ENCODE results near the gene LRP10. TPM values are rescaled to one million over a fixed set of nuclear protein-coding genes. Genes with fewer than 3 reads are reported as not detected.
A peak's percentile ranks its signal among the peaks of the same experiment; 100 is the strongest.

Gene LRP10
- total and polyA plus RNA-seq, 2 donors (not counting 1 experiment from before 2014, with no cell fraction given), result 99.7 to 120 TPM

GRCh38 chr14:22929961-22930364 is 58.4 kb downstream of the LRP10 start:
- H3K4me1 ChIP-seq (ENCODE audit: control insufficient read depth in 2 of 2, insufficient read depth in 2 of 2, low read length in 2 of 2), result peaks cover 13 to 23% of the 10 kb centered on the region in 2 donors
- H3K4me3 ChIP-seq (ENCODE audit: control extremely low read depth in 1 of 5, extremely low read depth in 1 of 5, insufficient read depth in 1 of 5, low read depth in 2 of 5, low read length in 4 of 5), result peak overlapping the region; percentile 64 to 100 (median 96)
- intact Hi-C loops (cut with micrococcal nuclease), result loop anchor here (1.0 to 5.0 kb wide), 9 partner anchors 11 to 372 kb away; partner anchors contain the start of genes ACIN1, C14orf119, DAD1 and HAUS4
- H3K79me2 ChIP-seq (ENCODE audit: control insufficient read depth, insufficient read depth, low read length), result peaks cover 3% of the 10 kb centered on the region
- H3K9me3 ChIP-seq (ENCODE audit: control extremely low read depth in 1 of 3, control insufficient read depth in 2 of 3, insufficient read depth in 1 of 3, low read length in 2 of 3), result no peaks in the 10 kb centered on the region
- ChIA-PET POLR2A (interaction anchor here (0.6 to 2.3 kb wide), 10 partner anchors 9 to 155 kb away, joined by 3 to 22 read pairs (median 3); partner anchors contain the start of gene RBM23), CTCF (interaction anchor here (0.6 to 5.0 kb wide), 30 partner anchors 9 to 392 kb away, joined by 3 to 64 read pairs (median 4); partner anchors contain the start of genes AJUBA, DAD1, HAUS4 and LRP10)
- no peak for TF ChIP-seq CTCF (IDR thresholded peaks at IDR 0.05)
- TF ChIP-seq EZH2 (IDR thresholded peaks at IDR 0.05; ENCODE audit: borderline replicate concordance, insufficient read depth, low read depth, low read length, poor library complexity, severe bottlenecking), result no peak
- ATAC-seq (ENCODE audit: low read depth) (no peak), DNase-seq (no peak)
- peaks cover 0 to 7% of the 10 kb centered on the region in 2 experiments for H3K36me3 ChIP-seq (replicated peaks in 1 of 2; ENCODE audit: control extremely low read depth in 1 of 2, control insufficient read depth in 1 of 2, extremely low read depth in 1 of 2, insufficient read depth in 2 of 2, low read length in 1 of 2)
- no peaks in the 10 kb centered on the region for H3K9me3 Mint-ChIP-seq (ENCODE audit: insufficient read depth)
- no peak overlapping the region for H3K27ac Mint-ChIP-seq
- peak overlapping the region; percentile 57 to 65 for H3K27ac ChIP-seq (ENCODE audit: low read length in 2 of 2)
- peak overlapping the region; percentile 96 for H3K9ac ChIP-seq (ENCODE audit: low read length)
- H3K27me3 Mint-ChIP-seq, result no peaks in the 10 kb centered on the region
- H3K4me2 ChIP-seq (replicated peaks; ENCODE audit: low read depth, low read length, poor library complexity, severe bottlenecking), result peak overlapping the region; percentile 90
- H3K4me1 Mint-ChIP-seq, result peaks cover 26% of the 10 kb centered on the region
- H3K27me3 ChIP-seq (replicated peaks in 1 of 4; ENCODE audit: control extremely low read depth in 1 of 4, control insufficient read depth in 3 of 4, insufficient read depth in 4 of 4, low read length in 3 of 4), result no peaks in the 10 kb centered on the region
- H3K4me3 Mint-ChIP-seq, result no peak overlapping the region
- H4K20me1 ChIP-seq (ENCODE audit: control insufficient read depth, insufficient read depth, low read length, poor library complexity, severe bottlenecking), result no peaks in the 10 kb centered on the region
- H2AFZ ChIP-seq (ENCODE audit: insufficient read depth, low read depth, low read length, poor library complexity, severe bottlenecking), result peak overlapping the region; percentile 66
- WGBS (ENCODE audit: insufficient coverage), result 0% methylated on average over 1 of the region's 2 CpGs

Small RNA genes lying within 50 kb of the gene (small RNA-seq; reads per million reads assigned to genes)
- gene RF00019 (ENCODE audit: insufficient read length, low read depth, low replicate concordance), result not detected

Other genes with a start within 250 kb of the LRP10 start
- not detected in 2 replicates for gene OR6J1, start 227.4 kb upstream of the LRP10 start, total RNA-seq
- not detected in 2 replicates for gene OR6J1, start 227.4 kb upstream of the LRP10 start, polyA plus RNA-seq
- 186 and 201 TPM in 2 replicates for gene OXA1L, start 105.1 kb upstream of the LRP10 start, total RNA-seq
- gene OXA1L, start 105.1 kb upstream of the LRP10 start, polyA plus RNA-seq, result 147 and 150 TPM in 2 replicates
- 50.0 and 59.5 TPM in 2 replicates for gene SLC7A7, start 56.3 kb upstream of the LRP10 start, total RNA-seq
- 18.7 and 33.4 TPM in 2 replicates for gene SLC7A7, start 56.3 kb upstream of the LRP10 start, polyA plus RNA-seq
- gene MRPL52, start 41.9 kb upstream of the LRP10 start, total RNA-seq, result 91.6 and 93.0 TPM in 2 replicates
- gene MRPL52, start 41.9 kb upstream of the LRP10 start, polyA plus RNA-seq, result 26.0 and 37.4 TPM in 2 replicates
- gene MMP14, start 35.2 kb upstream of the LRP10 start, total RNA-seq, result 3.5 and 5.2 TPM in 2 replicates
- 1.0 and 2.2 TPM in 2 replicates for gene MMP14, start 35.2 kb upstream of the LRP10 start, polyA plus RNA-seq
- gene REM2, start 11.5 kb downstream of the LRP10 start, total RNA-seq, result 5.5 and 5.6 TPM in 2 replicates
- 12.9 and 21.7 TPM in 2 replicates for gene REM2, start 11.5 kb downstream of the LRP10 start, polyA plus RNA-seq
- 165 and 188 TPM in 2 replicates for gene RBM23, start 47.4 kb downstream of the LRP10 start, total RNA-seq
- gene RBM23, start 47.4 kb downstream of the LRP10 start, polyA plus RNA-seq, result 60.7 and 114 TPM in 2 replicates
- 38.8 and 48.6 TPM in 2 replicates for gene PRMT5, start 57.6 kb downstream of the LRP10 start, total RNA-seq
- 44.0 and 50.4 TPM in 2 replicates for gene PRMT5, start 57.6 kb downstream of the LRP10 start, polyA plus RNA-seq
- 33.1 and 39.3 TPM in 2 replicates for gene HAUS4, start 85.3 kb downstream of the LRP10 start, total RNA-seq
- 28.4 and 33.6 TPM in 2 replicates for gene HAUS4, start 85.3 kb downstream of the LRP10 start, polyA plus RNA-seq
- 0.83 and 1.6 TPM in 2 replicates for gene AJUBA, start 110.8 kb downstream of the LRP10 start, total RNA-seq
- 0.14 TPM in 1 of 2 replicates, not detected in the other for gene AJUBA, start 110.8 kb downstream of the LRP10 start, polyA plus RNA-seq
- gene C14orf93, start 138.4 kb downstream of the LRP10 start, total RNA-seq, result 17.9 and 19.4 TPM in 2 replicates
- 26.8 and 29.4 TPM in 2 replicates for gene C14orf93, start 138.4 kb downstream of the LRP10 start, polyA plus RNA-seq
- 29.0 and 31.9 TPM in 2 replicates for gene PSMB5, start 163.2 kb downstream of the LRP10 start, total RNA-seq
- 10.7 and 16.5 TPM in 2 replicates for gene PSMB5, start 163.2 kb downstream of the LRP10 start, polyA plus RNA-seq
- gene PSMB11, start 170.5 kb downstream of the LRP10 start, total RNA-seq, result not detected in 2 replicates
- gene PSMB11, start 170.5 kb downstream of the LRP10 start, polyA plus RNA-seq, result not detected in 2 replicates
- 0.96 and 1.2 TPM in 2 replicates for gene CDH24, start 185.8 kb downstream of the LRP10 start, total RNA-seq
- gene CDH24, start 185.8 kb downstream of the LRP10 start, polyA plus RNA-seq, result 1.0 and 2.1 TPM in 2 replicates
- gene ACIN1, start 223.4 kb downstream of the LRP10 start, total RNA-seq, result 359 and 364 TPM in 2 replicates
- 178 and 228 TPM in 2 replicates for gene ACIN1, start 223.4 kb downstream of the LRP10 start, polyA plus RNA-seq
- 30.6 and 38.5 TPM in 2 replicates for gene C14orf119, start 223.8 kb downstream of the LRP10 start, total RNA-seq
- gene C14orf119, start 223.8 kb downstream of the LRP10 start, polyA plus RNA-seq, result 6.6 and 12.2 TPM in 2 replicates
- gene CIROP, start 233.2 kb downstream of the LRP10 start, total RNA-seq, result not detected in 2 replicates
- not detected in 2 replicates for gene CIROP, start 233.2 kb downstream of the LRP10 start, polyA plus RNA-seq
- 0.37 TPM in 1 of 2 replicates, not detected in the other for gene CEBPE, start 247.5 kb downstream of the LRP10 start, total RNA-seq
- 0.26 and 0.45 TPM in 2 replicates for gene CEBPE, start 247.5 kb downstream of the LRP10 start, polyA plus RNA-seq